GM12892 (cell line): ENCODE results near the gene TMEM98.

Source experiments
- DNase-seq: peaks from one replicate; pipeline ENCODE4 v3.0.0; 2011; ENCODE audit not compliant: insufficient read length
- FAIRE-seq: peaks from 2 replicates; lab custom pipeline; 2011; peaks lifted over from hg19 to GRCh38; lab: Jason Lieb, UNC
- POLR2A ChIP-seq: IDR thresholded peaks from 2 replicates; pipeline ENCODE4 v1.6.1; 2011; ENCODE audit warnings: low read depth, low read length, control low read depth
- POLR2AphosphoS5 ChIP-seq: IDR thresholded peaks from 2 replicates; pipeline ENCODE4 v1.6.1; 2011; ENCODE audit warnings: low read depth, low read length, control low read depth
- TAF1 ChIP-seq: IDR thresholded peaks from 2 replicates; pipeline ENCODE4 v1.6.1; 2011; ENCODE audit warnings: low read depth, mild to moderate bottlenecking, control low read depth, low read length, borderline replicate concordance

The TMEM98 gene

DNA sequence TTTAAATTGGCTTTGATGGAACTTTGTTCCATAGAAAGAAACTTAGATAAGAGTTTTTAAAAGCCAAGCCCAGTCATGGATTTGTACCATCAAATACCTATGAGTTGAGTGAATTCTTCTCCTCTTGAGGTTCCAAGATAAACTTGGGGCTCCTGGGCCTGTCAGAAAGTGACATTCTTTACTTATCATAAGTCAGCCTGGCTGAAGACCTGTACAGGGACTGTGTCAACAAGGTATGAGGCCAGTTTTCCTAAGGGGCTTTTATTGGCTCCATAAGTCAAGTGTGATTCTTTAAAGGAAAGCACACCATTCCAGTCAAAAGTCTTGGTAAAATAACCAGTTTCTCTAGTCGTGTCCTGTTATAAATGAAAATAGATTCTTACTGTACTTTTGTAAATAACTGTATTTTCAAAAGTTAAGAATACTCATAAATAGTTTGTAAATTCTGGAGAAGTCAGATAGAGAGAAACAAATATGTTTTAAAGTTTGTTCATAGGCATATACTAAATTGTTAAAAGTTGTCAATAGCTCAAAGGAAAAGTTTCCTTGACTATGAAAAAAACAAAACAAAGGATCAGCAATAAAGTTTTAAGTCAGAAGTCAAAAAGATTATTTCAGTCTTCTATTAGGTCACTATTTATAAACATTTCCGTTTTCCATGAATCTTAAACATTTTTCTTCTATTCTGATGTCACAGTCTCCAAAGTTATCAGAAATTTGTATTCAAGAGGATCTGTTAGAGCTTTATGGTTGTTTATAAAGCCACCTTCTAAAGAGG is 28.5 kb upstream of the TMEM98 start:
- TF ChIP-seq TAF1 (no peak), POLR2AphosphoS5 (no peak), POLR2A (no peak)
- DNase-seq: no peak
- no peak for FAIRE-seq

DNA sequence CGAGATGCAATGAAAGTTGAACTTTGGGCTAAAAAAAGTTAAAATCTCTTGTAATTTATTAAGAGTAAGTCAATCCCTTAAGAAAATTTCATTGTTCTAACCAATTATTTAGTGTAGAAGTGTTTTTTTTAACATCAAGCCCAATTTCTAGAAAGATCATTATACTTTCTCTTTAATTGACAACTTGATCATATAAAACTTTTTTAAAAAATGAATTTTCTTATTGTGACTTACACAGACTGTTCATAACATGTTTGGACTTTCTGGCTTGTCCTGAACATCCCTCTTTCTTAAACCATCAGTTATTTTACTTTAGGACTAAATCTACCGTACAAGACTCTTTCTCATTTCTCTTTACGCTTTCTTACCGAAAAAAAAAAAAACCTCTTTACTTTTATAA is 26.2 kb upstream of the TMEM98 start:
- FAIRE-seq (no peak), DNase-seq (no peak)
- no peak for TF ChIP-seq POLR2AphosphoS5
- no peak for TF ChIP-seq TAF1
- no peak for TF ChIP-seq POLR2A

DNA sequence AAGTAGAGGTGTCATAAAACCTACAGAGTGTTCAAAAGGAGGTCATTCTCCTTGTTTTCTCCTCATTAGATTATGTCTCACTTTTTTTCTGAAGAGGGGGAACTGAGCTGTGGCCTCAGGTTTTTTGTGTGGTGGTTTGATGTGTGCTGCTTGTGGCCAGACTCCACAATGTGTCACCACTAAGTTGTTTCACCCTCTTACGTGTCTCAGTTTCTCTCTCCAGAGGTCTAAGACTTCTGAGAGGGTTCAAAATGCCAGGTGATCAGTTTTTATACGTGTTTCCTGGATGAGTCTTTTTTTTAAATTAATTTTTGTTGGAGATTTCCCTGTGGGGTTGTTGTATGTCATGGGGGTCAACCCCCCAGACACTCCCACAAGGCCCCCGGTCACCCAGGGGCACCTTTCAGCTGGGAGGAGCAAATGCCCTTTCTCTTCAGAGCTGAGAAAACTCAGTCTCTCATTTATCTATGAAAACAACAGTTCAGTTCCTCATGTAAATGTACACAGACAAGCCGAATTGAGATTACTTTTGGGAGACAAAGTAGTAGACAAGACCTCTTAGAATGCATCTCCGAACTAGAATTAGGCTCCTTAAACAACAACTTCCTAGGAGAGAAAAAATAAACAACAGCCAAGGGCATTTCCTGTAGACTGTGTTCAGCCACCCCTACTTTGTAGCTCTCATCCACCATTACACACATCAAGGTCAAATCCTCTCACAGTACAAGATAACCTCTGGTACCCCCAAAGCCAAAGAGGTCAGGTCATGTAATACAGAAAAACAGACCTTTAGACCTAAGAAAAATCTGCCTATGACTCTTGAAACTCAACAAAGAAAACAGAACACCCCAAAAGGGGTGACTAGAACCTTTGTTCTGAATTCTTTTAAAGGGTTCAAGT is 23.9 kb upstream of the TMEM98 start:
- TF ChIP-seq TAF1 (no peak), POLR2A (no peak), POLR2AphosphoS5 (no peak)
- no peak for DNase-seq
- FAIRE-seq: no peak

DNA sequence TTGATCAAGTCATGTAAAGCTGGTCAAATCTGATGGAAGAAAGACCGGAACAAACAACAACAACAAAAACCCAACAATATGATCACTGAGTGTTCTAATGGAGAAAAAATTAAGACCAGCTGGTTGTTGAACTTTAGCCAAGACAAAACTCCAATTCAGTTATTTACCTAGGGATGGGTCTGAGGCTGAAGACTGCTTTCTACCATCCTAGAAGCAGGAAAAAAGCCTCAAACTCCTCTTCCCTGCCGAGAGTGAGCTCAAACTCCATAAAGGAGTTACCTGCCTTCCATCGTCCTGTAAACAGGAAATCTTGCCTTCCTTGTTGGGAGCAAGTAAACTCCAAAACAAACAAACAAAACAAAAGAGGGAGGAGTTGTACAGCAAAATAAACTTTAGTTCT is 23.1 kb upstream of the TMEM98 start:
- TF ChIP-seq POLR2A (no peak), TAF1 (no peak), POLR2AphosphoS5 (no peak)
- DNase-seq (no peak), FAIRE-seq (no peak)

DNA sequence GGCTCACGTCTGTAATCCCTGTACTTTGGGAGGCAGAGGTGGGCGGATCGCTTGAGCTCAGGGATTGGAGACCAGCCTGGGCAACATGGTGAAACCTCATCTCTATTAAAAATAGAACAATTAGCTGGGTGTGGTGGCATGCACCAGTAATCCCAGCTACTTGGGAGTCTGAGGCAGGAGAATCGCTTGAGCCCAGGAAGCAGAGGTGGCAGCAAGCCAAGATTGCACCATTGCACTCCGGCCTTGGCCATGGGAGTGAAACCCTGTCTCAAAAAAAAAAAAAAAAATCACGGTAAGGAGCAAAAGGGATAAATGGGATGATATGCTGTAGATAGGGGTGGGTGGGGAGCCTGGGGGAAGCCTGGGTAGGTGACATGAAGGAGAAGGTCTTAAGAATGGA is 20.4 kb upstream of the TMEM98 start:
- DNase-seq: no peak
- no peak for FAIRE-seq
- TF ChIP-seq POLR2AphosphoS5 (no peak), POLR2A (no peak), TAF1 (no peak)

DNA sequence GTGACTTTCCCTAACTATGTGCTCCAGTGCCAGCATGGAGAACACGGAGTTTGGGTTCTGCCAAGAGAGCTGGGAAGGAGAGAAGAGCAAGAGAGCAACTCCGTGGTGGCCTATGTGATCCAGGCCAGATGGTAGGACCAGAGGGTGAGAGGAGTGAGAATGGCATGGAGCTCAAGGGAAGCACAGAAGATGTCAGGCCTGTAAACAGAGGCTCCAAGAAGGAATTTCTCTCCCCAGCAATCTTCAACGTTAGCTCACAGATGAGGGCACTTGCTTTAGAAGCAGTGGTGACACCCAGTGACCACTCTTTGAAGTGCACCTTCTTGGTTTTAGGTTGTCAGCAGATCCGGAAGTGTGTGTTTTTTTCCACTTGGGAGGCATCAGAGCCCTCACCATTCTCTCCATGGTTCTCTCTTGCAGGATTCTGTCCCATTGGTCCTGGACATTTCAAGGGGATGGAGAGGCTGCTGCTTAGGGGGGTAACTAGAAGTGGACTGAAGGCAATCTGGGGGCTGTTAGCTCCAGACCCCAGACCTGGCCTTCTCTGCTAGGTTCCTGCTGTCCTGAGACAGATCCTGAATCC is 18.1 kb upstream of the TMEM98 start:
- peak; percentile 95 for FAIRE-seq
- DNase-seq: peak; percentile 30
- no peak for TF ChIP-seq TAF1
- TF ChIP-seq POLR2A: no peak
- TF ChIP-seq POLR2AphosphoS5: no peak

DNA sequence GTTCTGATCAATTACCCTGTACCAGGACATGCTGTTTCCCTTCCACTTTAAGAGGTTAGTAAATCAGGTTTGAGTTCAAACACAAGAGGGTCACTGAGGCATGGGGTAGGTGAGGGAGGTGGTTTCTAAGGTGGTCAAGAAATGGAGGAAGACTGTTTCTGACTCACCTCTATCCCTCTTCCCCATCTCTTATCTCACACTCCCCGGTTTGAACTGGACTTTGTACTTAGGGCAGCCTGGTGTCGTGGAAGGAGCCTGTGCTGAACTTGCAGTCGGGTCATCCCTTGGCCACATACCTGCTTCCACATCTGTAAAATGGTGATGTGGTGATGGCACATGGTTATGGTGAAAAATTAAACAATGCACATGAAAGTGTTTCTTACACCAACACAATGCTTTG is 17.2 kb upstream of the TMEM98 start:
- no peak for TF ChIP-seq POLR2A
- no peak for TF ChIP-seq TAF1
- TF ChIP-seq POLR2AphosphoS5: no peak
- DNase-seq: no peak

DNA sequence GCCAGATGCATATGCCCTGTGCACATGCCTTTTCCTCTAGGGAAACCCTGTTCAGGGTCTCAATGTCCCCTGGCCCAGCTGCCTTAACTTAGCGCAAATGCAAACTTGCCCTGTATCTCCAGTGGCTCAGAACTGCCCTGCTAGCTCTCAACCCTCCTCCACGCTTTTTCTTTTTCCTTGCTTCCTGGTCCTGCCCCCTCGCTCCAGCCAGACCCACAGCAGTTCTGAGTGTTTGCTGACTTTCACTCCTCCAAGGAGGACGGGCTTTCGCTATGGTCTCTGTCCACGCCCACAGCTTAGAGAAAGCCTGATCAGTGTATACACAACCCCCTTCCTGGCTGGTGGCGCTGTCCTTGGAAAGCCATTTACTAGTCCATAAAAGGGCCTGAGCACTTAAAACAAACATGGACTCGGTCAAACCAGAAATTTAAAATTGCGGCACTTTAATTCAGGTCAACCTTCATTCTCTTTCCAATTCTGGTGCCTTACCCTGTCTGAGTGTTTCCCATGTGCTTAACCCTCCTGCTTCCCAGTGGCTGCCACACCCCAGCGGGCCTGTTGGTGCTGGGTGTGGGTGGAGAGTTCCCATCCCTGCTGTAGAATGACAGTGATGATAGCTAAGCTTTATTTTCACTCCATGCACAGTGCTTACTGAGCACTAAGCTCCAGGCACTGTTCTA is 15.6 kb upstream of the TMEM98 start:
- DNase-seq (no peak), FAIRE-seq (no peak)
- TF ChIP-seq TAF1 (no peak), POLR2A (no peak), POLR2AphosphoS5 (no peak)

More for the DNA sequence above, 17.2 kb upstream of the TMEM98 start:
- no peak for FAIRE-seq

DNA sequence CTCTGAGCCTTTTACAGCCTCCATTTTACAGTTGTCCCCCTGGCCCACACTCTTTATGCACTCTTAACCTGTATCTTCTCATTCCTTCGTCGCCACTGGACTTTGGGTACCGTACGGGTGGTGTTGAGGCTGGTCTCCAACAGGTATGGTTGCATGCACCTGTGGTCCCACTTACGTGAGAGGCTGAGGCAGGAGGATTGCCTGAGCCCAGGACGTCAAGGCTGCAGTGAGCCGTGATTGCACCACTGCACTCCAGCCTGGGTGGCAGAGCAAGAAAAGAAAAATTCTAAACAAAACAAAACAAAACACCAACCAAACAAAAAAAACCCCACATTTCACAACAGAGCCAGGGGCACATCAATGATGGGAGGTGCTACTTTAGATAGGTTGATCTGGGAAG is 14.4 kb upstream of the TMEM98 start:
- DNase-seq (no peak), FAIRE-seq (no peak)
- no peak for TF ChIP-seq POLR2AphosphoS5
- TF ChIP-seq TAF1: no peak
- TF ChIP-seq POLR2A: no peak

DNA sequence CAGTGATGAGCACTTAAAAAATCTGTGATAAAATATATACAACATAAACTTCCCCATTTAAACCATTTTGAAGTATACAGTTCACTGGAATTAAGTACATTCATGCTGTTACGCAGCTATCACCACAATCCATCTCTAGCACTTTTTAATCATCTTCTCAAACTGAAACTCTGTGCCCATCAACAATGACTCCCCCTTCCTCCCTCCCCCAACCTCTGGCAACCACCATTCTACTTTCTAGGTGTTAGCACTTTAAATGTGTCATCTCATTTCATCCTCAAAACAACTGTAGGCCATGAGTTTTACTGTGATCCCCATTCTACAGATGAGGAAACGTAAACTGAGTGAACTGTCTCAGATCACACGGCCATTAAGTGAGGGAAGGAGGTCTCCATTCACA is 13.8 kb upstream of the TMEM98 start:
- DNase-seq: no peak
- TF ChIP-seq TAF1: no peak
- TF ChIP-seq POLR2A: no peak
- TF ChIP-seq POLR2AphosphoS5: no peak
- no peak for FAIRE-seq

DNA sequence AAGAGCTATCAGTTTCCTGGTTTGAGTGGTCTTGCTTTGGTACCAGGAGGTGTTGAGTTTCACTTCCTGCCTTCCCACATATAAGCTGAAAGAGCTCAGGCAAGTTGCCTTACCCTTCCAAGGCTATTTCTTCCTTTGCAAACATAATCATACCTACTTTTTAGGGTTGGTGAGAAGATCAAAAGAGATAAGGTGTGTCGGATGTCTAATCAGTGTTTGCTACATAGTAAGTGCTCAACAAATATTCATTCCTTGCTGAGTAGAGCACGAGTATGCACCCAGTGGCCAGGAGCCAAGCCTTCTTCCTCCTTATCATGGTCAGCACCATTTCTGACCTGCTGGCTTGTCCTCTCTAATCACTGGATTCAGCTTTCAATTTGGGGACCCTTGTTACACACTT is 12.7 kb upstream of the TMEM98 start:
- TF ChIP-seq TAF1 (no peak), POLR2AphosphoS5 (no peak), POLR2A (no peak)
- FAIRE-seq: no peak
- DNase-seq: no peak
